ENCODE measurements around the gene QPCTL.

GRCh38 chr19:45674946-45675345, 17.5 kb upstream of the QPCTL start:
- TF ChIP-seq, protein P1, sequence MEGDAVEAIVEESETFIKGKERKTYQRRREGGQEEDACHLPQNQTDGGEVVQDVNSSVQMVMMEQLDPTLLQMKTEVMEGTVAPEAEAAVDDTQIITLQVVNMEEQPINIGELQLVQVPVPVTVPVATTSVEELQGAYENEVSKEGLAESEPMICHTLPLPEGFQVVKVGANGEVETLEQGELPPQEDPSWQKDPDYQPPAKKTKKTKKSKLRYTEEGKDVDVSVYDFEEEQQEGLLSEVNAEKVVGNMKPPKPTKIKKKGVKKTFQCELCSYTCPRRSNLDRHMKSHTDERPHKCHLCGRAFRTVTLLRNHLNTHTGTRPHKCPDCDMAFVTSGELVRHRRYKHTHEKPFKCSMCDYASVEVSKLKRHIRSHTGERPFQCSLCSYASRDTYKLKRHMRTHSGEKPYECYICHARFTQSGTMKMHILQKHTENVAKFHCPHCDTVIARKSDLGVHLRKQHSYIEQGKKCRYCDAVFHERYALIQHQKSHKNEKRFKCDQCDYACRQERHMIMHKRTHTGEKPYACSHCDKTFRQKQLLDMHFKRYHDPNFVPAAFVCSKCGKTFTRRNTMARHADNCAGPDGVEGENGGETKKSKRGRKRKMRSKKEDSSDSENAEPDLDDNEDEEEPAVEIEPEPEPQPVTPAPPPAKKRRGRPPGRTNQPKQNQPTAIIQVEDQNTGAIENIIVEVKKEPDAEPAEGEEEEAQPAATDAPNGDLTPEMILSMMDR (IDR thresholded peaks at IDR 0.05; ENCODE audit: insufficient read depth, low read depth, low read length) = no peak
- TF ChIP-seq EZH2 (IDR thresholded peaks at IDR 0.05; ENCODE audit: insufficient read depth, low read length) = no peak
